Endothelial cell of umbilical vein (primary cell): ENCODE results near the gene RSF1. TPM values are rescaled to one million over a fixed set of nuclear protein-coding genes. Genes with fewer than 3 reads are reported as not detected.

Experiments
- BruUV-seq: library from RNA; stranded (reverse); fragments of 400-500 nt; replicated peaks from 2 replicates; lab custom pipeline; 2021; lab: Mats Ljungman, UMichigan
- CTCF ChIA-PET: fragments of 300-600, 350-600 bp; sonication (Branson Sonifier 250); formaldehyde crosslinking; loops from one replicate; lab custom pipeline; 2021; ENCODE audit warnings: antibody characterized with exemption, inconsistent platforms; lab: Charles Lee
- POLR2A ChIA-PET: fragments of 300-600, 350-600 bp; sonication (Branson Sonifier 250); formaldehyde crosslinking; loops from one replicate; lab custom pipeline; 2021; ENCODE audit warnings: antibody characterized with exemption, inconsistent platforms; lab: Charles Lee
- DNase-seq: peaks from one replicate; pipeline ENCODE4 v3.0.0-alpha.2; 2011; ENCODE audit warnings: low read depth, low spot score
- FAIRE-seq: peaks from 2 replicates; lab custom pipeline; 2011; peaks lifted over from hg19 to GRCh38; lab: Jason Lieb, UNC
- H2AFZ ChIP-seq: 2 replicates; pipeline ENCODE4 v1.6.0; 2012; ENCODE audit warnings: low read depth, low read length, control low read depth, inconsistent platforms
- H3K27ac ChIP-seq: 2 replicates; pipeline ENCODE4 v1.5.1; 2011; ENCODE audit warnings: low read depth, mild to moderate bottlenecking, control low read depth, low read length, moderate library complexity; ENCODE audit not compliant: insufficient read depth
- H3K27me3 ChIP-seq, 2 experiments: 2 replicates each; pipeline versions ENCODE4 v1.6.0 to v1.6.1; 2011; ENCODE audit warnings: low read length in 2 of 2, mixed read lengths in 1 of 2; ENCODE audit not compliant: control insufficient read depth in 2 of 2, insufficient read depth in 2 of 2
- H3K36me3 ChIP-seq, 2 experiments: 2 replicates in 1 of 2; 3 replicates in 1 of 2; pipeline ENCODE4 v1.5.1; 2011; ENCODE audit warnings: low read length in 2 of 2, mild to moderate bottlenecking in 1 of 2, moderate library complexity in 1 of 2; ENCODE audit not compliant: control insufficient read depth in 2 of 2, insufficient read depth in 2 of 2; ENCODE audit errors: extremely low read depth in 1 of 2
- H3K4me1 ChIP-seq: 3 replicates; pipeline ENCODE4 v1.5.1; 2011; ENCODE audit warnings: mild to moderate bottlenecking, low read length; ENCODE audit not compliant: control insufficient read depth, insufficient read depth; ENCODE audit errors: extremely low read depth
- H3K4me2 ChIP-seq: 2 replicates; pipeline ENCODE4 v1.6.1; 2011; ENCODE audit warnings: low read length, control low read depth, mixed read lengths; ENCODE audit not compliant: insufficient read depth
- H3K4me3 ChIP-seq, 3 experiments: fragments of 200-600 bp in 1 of 3; sonication (generic), shearing (Covaris generic) in 1 of 3; replicated peaks in 1 of 3; 2 replicates each; pipeline ENCODE4 v1.5.1; 2011 to 2016; ENCODE audit warnings: control low read depth in 3 of 3, low read length in 3 of 3, mild to moderate bottlenecking in 2 of 3, inconsistent platforms in 1 of 3, low read depth in 1 of 3, moderate library complexity in 1 of 3; ENCODE audit not compliant: insufficient read depth in 1 of 3
- H3K79me2 ChIP-seq: 2 replicates; pipeline ENCODE4 v1.6.0; 2012; ENCODE audit warnings: low read length, inconsistent platforms; ENCODE audit not compliant: control insufficient read depth, insufficient read depth
- H3K9ac ChIP-seq: replicated peaks from 2 replicates; pipeline ENCODE3; 2011; ENCODE audit warnings: low read length, control low read depth; ENCODE audit not compliant: insufficient read depth; ENCODE audit errors: extremely low read depth
- H3K9me1 ChIP-seq: replicated peaks from 3 replicates; pipeline ENCODE4 v1.6.0; 2011; ENCODE audit warnings: mild to moderate bottlenecking, low read length; ENCODE audit not compliant: control insufficient read depth, insufficient read depth; ENCODE audit errors: extremely low read depth
- H3K9me3 ChIP-seq: replicated peaks from 2 replicates; pipeline ENCODE4 v1.5.1; 2012; ENCODE audit warnings: low read length, inconsistent platforms; ENCODE audit not compliant: control insufficient read depth, insufficient read depth
- H4K20me1 ChIP-seq: replicated peaks from 2 replicates; pipeline ENCODE3; 2011; ENCODE audit warnings: mild to moderate bottlenecking, low read length; ENCODE audit not compliant: control insufficient read depth, insufficient read depth; ENCODE audit errors: extremely low read depth
- CTCF ChIP-seq, 2 donors: IDR thresholded peaks; 1 replicate in 1 of 2; 2 replicates in 1 of 2; pipeline ENCODE4 v1.5.1; 2011; ENCODE audit warnings: low read length in 2 of 2, mild to moderate bottlenecking in 2 of 2, moderate library complexity in 2 of 2, control low read depth in 1 of 2, inconsistent platforms in 1 of 2, low read depth in 1 of 2; ENCODE audit not compliant: insufficient read depth in 1 of 2; ENCODE audit errors: extremely low read depth in 1 of 2
- EZH2 ChIP-seq: IDR thresholded peaks from 2 replicates; pipeline ENCODE4 v1.6.1; 2012; ENCODE audit warnings: borderline replicate concordance, low read depth, mild to moderate bottlenecking, moderate library complexity, low read length, inconsistent platforms; ENCODE audit not compliant: severe bottlenecking
- FOS ChIP-seq: IDR thresholded peaks from 2 replicates; pipeline ENCODE4 v1.6.1; 2011; ENCODE audit warnings: mild to moderate bottlenecking, low read length, moderate library complexity, borderline replicate concordance; ENCODE audit not compliant: insufficient read depth
- GATA2 ChIP-seq: IDR thresholded peaks from 2 replicates; pipeline ENCODE4 v1.7.0; 2011; ENCODE audit warnings: low read depth, mild to moderate bottlenecking, moderate library complexity, mixed read lengths, low read length; ENCODE audit not compliant: insufficient read length, insufficient read depth
- JUN ChIP-seq: IDR thresholded peaks from 2 replicates; pipeline ENCODE4 v1.6.1; 2011; ENCODE audit warnings: borderline replicate concordance, low read depth; ENCODE audit not compliant: insufficient read length, insufficient read depth
- MAX ChIP-seq: IDR thresholded peaks from 2 replicates; pipeline ENCODE4 v1.6.1; 2011; ENCODE audit not compliant: insufficient read depth, insufficient read length
- MYC ChIP-seq: IDR thresholded peaks from one replicate; pipeline ENCODE4 v1.6.1; 2011; ENCODE audit warnings: mild to moderate bottlenecking, low read depth, low read length
- POLR2AphosphoS5 ChIP-seq: IDR thresholded peaks from 2 replicates; pipeline ENCODE4 v1.6.1; 2012; ENCODE audit warnings: low read depth, mild to moderate bottlenecking, control low read depth, low read length, moderate library complexity; ENCODE audit not compliant: insufficient read depth
- dilution Hi-C: fragments of 300-500 bp; cut with MboI; formaldehyde crosslinking; loops from one replicate; pipeline ENCODE4 v1.15.0; 2019; ENCODE audit warnings: low sequenced_read_pairs; ENCODE audit not compliant: extremely low pct_ligation_motif_present
- intact Hi-C: fragments of 100-400 bp; cut with micrococcal nuclease; formaldehyde crosslinking; loops from one replicate; pipeline ENCODE4 v1.10.0; 2022
- polyA plus RNA-seq, 4 experiments: library from polyadenylated mRNA; depleted of rRNA in 3 of 4; stranded (reverse) in 3 of 4; unstranded in 1 of 4; fragments of >200 nt; gene quantifications; 2 replicates each; pipeline versions ENCODE4 v1.2.1 to v1.2.3, GENCODE V29; 2011 to 2012; ENCODE audit warnings: missing spikeins in 1 of 4
- total RNA-seq: library from RNA; stranded (reverse); gene quantifications from 2 replicates; pipeline ENCODE4 v1.2.3, GENCODE V29; 2021

RSF1 gene
- total and polyA plus RNA-seq, 2 donors (not counting 3 experiments of a cell fraction or from before 2014, with no cell fraction given): 10.0 to 55.1 TPM

GRCh38 chr11:77705876-77706579 lies 114.5 kb downstream of the RSF1 start:
- dilution Hi-C loops (no loop called here), intact Hi-C loops (no loop called here)
- Histone ChIP-seq H3K4me3 (no peak overlapping the region), H3K9me1 (no peaks in the 10 kb centered on the region), H3K4me1 (no peaks in the 10 kb centered on the region), H2AFZ (no peak overlapping the region), H3K9ac (no peak overlapping the region), H3K79me2 (no peaks in the 10 kb centered on the region), H3K9me3 (no peaks in the 10 kb centered on the region), H3K27me3 (no peaks in the 10 kb centered on the region), H3K4me2 (no peak overlapping the region), H4K20me1 (no peaks in the 10 kb centered on the region), H3K36me3 (no peaks in the 10 kb centered on the region), H3K27ac (no peak overlapping the region)
- ChIA-PET POLR2A (interaction anchor here (0.8 kb wide), 1 partner anchor 9 kb away, joined by 3 read pairs; no protein-coding TSS in a partner anchor), CTCF (interaction anchor here (1.3 kb wide), 1 partner anchor 9 kb away, joined by 3 read pairs; no protein-coding TSS in a partner anchor)
- no peak for TF ChIP-seq EZH2
- TF ChIP-seq GATA2: no peak
- TF ChIP-seq JUN: no peak
- no peak for TF ChIP-seq POLR2AphosphoS5
- no peak for TF ChIP-seq CTCF (IDR thresholded peaks at IDR 0.05; ENCODE audit: extremely low read depth in 1 of 2, insufficient read depth in 1 of 2, low read depth in 1 of 2, low read length in 2 of 2)
- no peak for TF ChIP-seq MYC
- no peak for TF ChIP-seq FOS
- TF ChIP-seq MAX: no peak
- BruUV-seq: no TSS peak
- FAIRE-seq: no peak
- no peak for DNase-seq
